Memory B cell (primary cell): ENCODE results near the gene ABI3BP.
"Not testable (repeated sequence)": the region's sequence is repeated elsewhere in the genome, so short reads cannot be mapped to it uniquely, and the experiment has no call there.

ENCODE experiments used
- ATAC-seq: fragments of 150-1000 bp; cut with Tn5 transposase; 2 replicates; pipeline ENCODE4 v1.10.0; 2021; ENCODE audit warnings: low read depth, mild to moderate bottlenecking, moderate library complexity
- DNase-seq, 2 donors: peaks; one replicate each; pipeline ENCODE4 v3.0.0; 2022; ENCODE audit warnings: low spot score in 2 of 2
- H3K27ac Mint-ChIP-seq: one replicate; pipeline ENCODE4 v1.8.0; 2022; ENCODE audit warnings: mild to moderate bottlenecking, moderate library complexity, mixed read lengths
- H3K27me3 Mint-ChIP-seq: one replicate; pipeline ENCODE4 v1.8.0; 2022; ENCODE audit warnings: mixed read lengths
- H3K36me3 Mint-ChIP-seq: one replicate; pipeline ENCODE4 v1.8.0; 2022; ENCODE audit warnings: mild to moderate bottlenecking, mixed read lengths
- H3K4me1 Mint-ChIP-seq: one replicate; pipeline ENCODE4 v1.8.0; 2022; ENCODE audit warnings: mixed read lengths
- H3K4me3 Mint-ChIP-seq: one replicate; pipeline ENCODE4 v1.8.0; 2022; ENCODE audit warnings: mild to moderate bottlenecking, moderate library complexity, mixed read lengths
- H3K9me3 Mint-ChIP-seq: one replicate; pipeline ENCODE4 v1.8.0; 2022; ENCODE audit warnings: mixed read lengths

Gene ABI3BP

GRCh38 chr3:100953103-100953502 lies 40.1 kb downstream of the ABI3BP start:
- no peak for ATAC-seq
- Mint-ChIP-seq H3K4me1 (no peaks in the 10 kb centered on the region), H3K27me3 (peaks cover 4% of the 10 kb centered on the region), H3K36me3 (no peaks in the 10 kb centered on the region), H3K4me3 (no peak overlapping the region), H3K27ac (no peak overlapping the region), H3K9me3 (no peaks in the 10 kb centered on the region)
- DNase-seq = no peak

- H3K27ac Mint-ChIP-seq = no peak overlapping the region
- DNase-seq (no peak), ATAC-seq (no peak)
- H3K4me1 Mint-ChIP-seq = no peaks in the 10 kb centered on the region
- no peaks in the 10 kb centered on the region for H3K9me3 Mint-ChIP-seq
- peaks cover 2% of the 10 kb centered on the region for H3K27me3 Mint-ChIP-seq
- no peak overlapping the region for H3K4me3 Mint-ChIP-seq
- no peaks in the 10 kb centered on the region for H3K36me3 Mint-ChIP-seq
These were observed 46.1 kb downstream of the ABI3BP start for GRCh38 chr3:100947119-100947518.

GRCh38 chr3:100946096-100946495 lies 47.1 kb downstream of the ABI3BP start:
- not testable (repeated sequence) for H3K4me1 Mint-ChIP-seq, H3K36me3 Mint-ChIP-seq, H3K27me3 Mint-ChIP-seq, ATAC-seq, H3K27ac Mint-ChIP-seq, DNase-seq, H3K4me3 Mint-ChIP-seq, H3K9me3 Mint-ChIP-seq

- no peaks in the 10 kb centered on the region for H3K36me3 Mint-ChIP-seq
- no peak for DNase-seq
- H3K4me1 Mint-ChIP-seq = no peaks in the 10 kb centered on the region
- ATAC-seq = no peak
- H3K27ac Mint-ChIP-seq = no peak overlapping the region
- H3K9me3 Mint-ChIP-seq = no peaks in the 10 kb centered on the region
- peaks cover 2% of the 10 kb centered on the region for H3K27me3 Mint-ChIP-seq
- no peak overlapping the region for H3K4me3 Mint-ChIP-seq
These were observed 51.8 kb downstream of the ABI3BP start for GRCh38 chr3:100941451-100941850.

- no peaks in the 10 kb centered on the region for H3K36me3 Mint-ChIP-seq
- no peak overlapping the region for H3K4me3 Mint-ChIP-seq
- no peak overlapping the region for H3K27ac Mint-ChIP-seq
- H3K9me3 Mint-ChIP-seq = no peaks in the 10 kb centered on the region
- no peaks in the 10 kb centered on the region for H3K4me1 Mint-ChIP-seq
- H3K27me3 Mint-ChIP-seq = peaks cover 2% of the 10 kb centered on the region
- DNase-seq = no peak
- no peak for ATAC-seq
These were observed 52.2 kb downstream of the ABI3BP start for GRCh38 chr3:100941041-100941440.

- ATAC-seq (no peak), DNase-seq (no peak)
- Mint-ChIP-seq H3K9me3 (peaks cover 1% of the 10 kb centered on the region), H3K4me3 (no peak overlapping the region), H3K4me1 (no peaks in the 10 kb centered on the region), H3K36me3 (no peaks in the 10 kb centered on the region), H3K27ac (no peak overlapping the region), H3K27me3 (peaks cover 2% of the 10 kb centered on the region)
These were observed 56.3 kb downstream of the ABI3BP start for GRCh38 chr3:100936931-100937330.

- Mint-ChIP-seq H3K27me3 (no peaks in the 10 kb centered on the region), H3K36me3 (no peaks in the 10 kb centered on the region), H3K4me1 (no peaks in the 10 kb centered on the region), H3K4me3 (no peak overlapping the region), H3K9me3 (peaks cover 3% of the 10 kb centered on the region), H3K27ac (no peak overlapping the region)
- ATAC-seq = no peak
- no peak for DNase-seq
These were observed 60.7 kb downstream of the ABI3BP start for GRCh38 chr3:100932491-100932890.

- H3K4me3 Mint-ChIP-seq = no peak overlapping the region
- no peaks in the 10 kb centered on the region for H3K36me3 Mint-ChIP-seq
- peaks cover 2% of the 10 kb centered on the region for H3K9me3 Mint-ChIP-seq
- no peaks in the 10 kb centered on the region for H3K27me3 Mint-ChIP-seq
- DNase-seq (no peak), ATAC-seq (no peak)
- H3K4me1 Mint-ChIP-seq = no peaks in the 10 kb centered on the region
- H3K27ac Mint-ChIP-seq = no peak overlapping the region
These were observed 64.4 kb downstream of the ABI3BP start for GRCh38 chr3:100928638-100929428.

GRCh38 chr3:100927775-100928174 lies 65.4 kb downstream of the ABI3BP start:
- Mint-ChIP-seq H3K27ac (no peak overlapping the region), H3K4me1 (no peaks in the 10 kb centered on the region), H3K9me3 (peaks cover 2% of the 10 kb centered on the region), H3K4me3 (no peak overlapping the region), H3K36me3 (no peaks in the 10 kb centered on the region), H3K27me3 (no peaks in the 10 kb centered on the region)
- DNase-seq (no peak), ATAC-seq (no peak)

- no peaks in the 10 kb centered on the region for H3K36me3 Mint-ChIP-seq
- DNase-seq = no peak
- no peaks in the 10 kb centered on the region for H3K9me3 Mint-ChIP-seq
- no peaks in the 10 kb centered on the region for H3K4me1 Mint-ChIP-seq
- no peak overlapping the region for H3K4me3 Mint-ChIP-seq
- no peak for ATAC-seq
- H3K27ac Mint-ChIP-seq = no peak overlapping the region
- peaks cover 5% of the 10 kb centered on the region for H3K27me3 Mint-ChIP-seq
These were observed 77.3 kb downstream of the ABI3BP start for GRCh38 chr3:100915706-100916495.

GRCh38 chr3:100913870-100914648 lies 79.2 kb downstream of the ABI3BP start:
- Mint-ChIP-seq H3K27me3 (peaks cover 8% of the 10 kb centered on the region), H3K36me3 (no peaks in the 10 kb centered on the region), H3K9me3 (no peaks in the 10 kb centered on the region), H3K4me1 (no peaks in the 10 kb centered on the region), H3K4me3 (no peak overlapping the region), H3K27ac (no peak overlapping the region)
- ATAC-seq (no peak), DNase-seq (no peak)

- peaks cover 11% of the 10 kb centered on the region for H3K27me3 Mint-ChIP-seq
- no peak overlapping the region for H3K27ac Mint-ChIP-seq
- no peak overlapping the region for H3K4me3 Mint-ChIP-seq
- no peaks in the 10 kb centered on the region for H3K4me1 Mint-ChIP-seq
- no peaks in the 10 kb centered on the region for H3K9me3 Mint-ChIP-seq
- no peaks in the 10 kb centered on the region for H3K36me3 Mint-ChIP-seq
- no peak for DNase-seq
- no peak for ATAC-seq
These were observed 80.2 kb downstream of the ABI3BP start for GRCh38 chr3:100912976-100913545.

GRCh38 chr3:100912571-100912970 lies 80.7 kb downstream of the ABI3BP start:
- Mint-ChIP-seq H3K4me1 (no peaks in the 10 kb centered on the region), H3K9me3 (no peaks in the 10 kb centered on the region), H3K27me3 (peaks cover 11% of the 10 kb centered on the region), H3K36me3 (no peaks in the 10 kb centered on the region), H3K27ac (no peak overlapping the region), H3K4me3 (no peak overlapping the region)
- DNase-seq (no peak), ATAC-seq (no peak)

- ATAC-seq (no peak), DNase-seq (no peak)
- peaks cover 11% of the 10 kb centered on the region for H3K27me3 Mint-ChIP-seq
- H3K36me3 Mint-ChIP-seq = no peaks in the 10 kb centered on the region
- no peaks in the 10 kb centered on the region for H3K9me3 Mint-ChIP-seq
- no peak overlapping the region for H3K27ac Mint-ChIP-seq
- H3K4me3 Mint-ChIP-seq = no peak overlapping the region
- H3K4me1 Mint-ChIP-seq = no peaks in the 10 kb centered on the region
These were observed 81.3 kb downstream of the ABI3BP start for GRCh38 chr3:100911956-100912355.
